Gastroesophageal sphincter (tissue), 4 donors: ENCODE results near the gene OST4. TPM values are rescaled to one million over a fixed set of nuclear protein-coding genes. Genes with fewer than 3 reads are reported as not detected.

ENCODE experiments used
- ATAC-seq: fragments of 150-250 bp; one replicate; pipeline ENCODE4 v1.9.1; 2016; ENCODE audit warnings: mild to moderate bottlenecking, moderate library complexity
- H3K27ac ChIP-seq, 4 donors: fragments of 200-600 bp; sonication (generic) in 3 of 4; 1 replicate in 3 of 4; 2 replicates in 1 of 4; pipeline ENCODE4 v1.5.1; 2016 to 2019
- H3K27me3 ChIP-seq: fragments of 200-600 bp; sonication (generic); one replicate; pipeline ENCODE4 v1.5.1; 2019
- H3K36me3 ChIP-seq, 2 donors: fragments of 200-600 bp; sonication (generic); one replicate each; pipeline ENCODE4 v1.5.1; 2019; ENCODE audit warnings: control low read depth in 1 of 2
- H3K4me1 ChIP-seq, 3 donors: fragments of 200-600 bp; sonication (generic); 1 replicate in 2 of 3; 2 replicates in 1 of 3; pipeline ENCODE4 v1.5.1; 2016 to 2019; ENCODE audit warnings: control low read depth in 2 of 3
- H3K4me3 ChIP-seq, 2 donors: fragments of 200-600 bp; sonication (generic); one replicate each; pipeline ENCODE4 v1.5.1; 2019; ENCODE audit warnings: mild to moderate bottlenecking in 1 of 2, moderate library complexity in 1 of 2
- H3K9me3 ChIP-seq, 3 donors: fragments of 200-600 bp; sonication (generic); one replicate each; pipeline ENCODE4 v1.5.1; 2017 to 2019; ENCODE audit warnings: control low read depth in 2 of 3
- CTCF ChIP-seq, 4 experiments: fragments of 200-600 bp in 2 of 4; fragments of 450-650 bp in 2 of 4; sonication (generic) in 1 of 4; IDR thresholded peaks; one replicate each; pipeline ENCODE4 v1.5.1; 2017 to 2019; ENCODE audit warnings: antibody characterized with exemption in 4 of 4, mild to moderate bottlenecking in 2 of 4, moderate library complexity in 2 of 4
- EP300 ChIP-seq: sonication (generic); formaldehyde crosslinking; IDR thresholded peaks from one replicate; pipeline ENCODE4 v1.6.1; 2017; ENCODE audit warnings: antibody characterized with exemption, mild to moderate bottlenecking
- POLR2A ChIP-seq, 2 donors: fragments of 450-650 bp; IDR thresholded peaks; one replicate each; pipeline ENCODE4 v1.6.1; 2017; ENCODE audit warnings: antibody characterized with exemption in 2 of 2, mild to moderate bottlenecking in 2 of 2, moderate library complexity in 1 of 2
- POLR2AphosphoS5 ChIP-seq: sonication (generic); formaldehyde crosslinking; IDR thresholded peaks from one replicate; pipeline ENCODE4 v1.6.1; 2017; ENCODE audit warnings: antibody characterized with exemption
- WGBS, 2 donors: methylation state at CpG; one replicate each; pipeline ENCODE4 v1.1.5; 2018; ENCODE audit warnings: low coverage in 1 of 2; 5-methylcytosine and 5-hydroxymethylcytosine counted together
- total RNA-seq, 4 donors: library from RNA; depleted of rRNA; stranded (reverse); fragments of >200 nt; gene quantifications; one replicate each; pipeline ENCODE4 v1.1.0, GENCODE V29; 2016

The OST4 gene
- total RNA-seq, 4 donors from 2014 or later: 201 to 353 (median 221) TPM

- no peak for TF ChIP-seq EP300
- TF ChIP-seq POLR2A (IDR thresholded peaks at IDR 0.05): no peak
- Histone ChIP-seq H3K4me3 (no peak overlapping the region), H3K27ac (no peak overlapping the region), H3K27me3 (no peaks in the 10 kb centered on the region), H3K4me1 (peaks cover 0 to 22% (median 0%) of the 10 kb centered on the region in 3 donors), H3K36me3 (peaks cover 0 to 71% of the 10 kb centered on the region in 2 donors), H3K9me3 (no peaks in the 10 kb centered on the region)
- WGBS, 2 donors: 80% methylated on average over 1 of the region's 6 CpGs; no CpG with 5 or more reads in 1 of the 2 donors
- no peak for ATAC-seq
Observed at GRCh38 chr2:27039426-27039825, 32.0 kb downstream of the OST4 start.

- H3K27me3 ChIP-seq: no peaks in the 10 kb centered on the region
- no peak overlapping the region for H3K27ac ChIP-seq
- peaks cover 0 to 71% of the 10 kb centered on the region in 2 donors for H3K36me3 ChIP-seq
- no peak overlapping the region for H3K4me3 ChIP-seq
- TF ChIP-seq CTCF (IDR thresholded peaks at IDR 0.05) (no peak), POLR2A (IDR thresholded peaks at IDR 0.05) (no peak), EP300 (no peak), POLR2AphosphoS5 (no peak)
- peaks cover 0 to 29% (median 5%) of the 10 kb centered on the region in 3 donors for H3K4me1 ChIP-seq
- no peak for ATAC-seq
- no peaks in the 10 kb centered on the region for H3K9me3 ChIP-seq
- WGBS, 2 donors: 75 to 85% methylated on average over 8 to 13 of the region's 17 CpGs
Observed at GRCh38 chr2:27038631-27039339, 32.7 kb downstream of the OST4 start.

DNA sequence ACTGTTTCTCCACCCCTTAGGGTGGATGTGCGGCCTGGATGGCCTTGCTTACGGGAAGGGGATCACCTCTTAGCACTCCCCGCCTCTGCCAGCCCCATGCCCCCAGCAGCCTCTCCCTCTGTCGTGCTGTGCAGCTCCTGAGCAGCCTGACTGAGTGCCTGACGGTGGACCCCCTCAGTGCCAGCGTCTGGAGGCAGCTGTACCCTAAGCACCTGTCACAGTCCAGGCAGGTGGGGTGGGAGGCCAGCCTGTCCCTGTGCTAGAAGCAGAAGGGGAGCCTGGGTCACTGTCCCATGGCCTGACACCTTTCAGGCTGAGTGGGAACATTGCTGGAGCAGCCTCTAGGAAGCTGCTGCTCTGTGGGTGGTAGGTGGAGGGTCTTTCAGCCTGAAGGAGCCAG is 33.4 kb downstream of the OST4 start:
- no peak for TF ChIP-seq EP300
- TF ChIP-seq POLR2A (IDR thresholded peaks at IDR 0.05): no peak
- TF ChIP-seq CTCF (IDR thresholded peaks at IDR 0.05): no peak
- no peak for TF ChIP-seq POLR2AphosphoS5
- peaks cover 0 to 71% of the 10 kb centered on the region in 2 donors for H3K36me3 ChIP-seq

DNA sequence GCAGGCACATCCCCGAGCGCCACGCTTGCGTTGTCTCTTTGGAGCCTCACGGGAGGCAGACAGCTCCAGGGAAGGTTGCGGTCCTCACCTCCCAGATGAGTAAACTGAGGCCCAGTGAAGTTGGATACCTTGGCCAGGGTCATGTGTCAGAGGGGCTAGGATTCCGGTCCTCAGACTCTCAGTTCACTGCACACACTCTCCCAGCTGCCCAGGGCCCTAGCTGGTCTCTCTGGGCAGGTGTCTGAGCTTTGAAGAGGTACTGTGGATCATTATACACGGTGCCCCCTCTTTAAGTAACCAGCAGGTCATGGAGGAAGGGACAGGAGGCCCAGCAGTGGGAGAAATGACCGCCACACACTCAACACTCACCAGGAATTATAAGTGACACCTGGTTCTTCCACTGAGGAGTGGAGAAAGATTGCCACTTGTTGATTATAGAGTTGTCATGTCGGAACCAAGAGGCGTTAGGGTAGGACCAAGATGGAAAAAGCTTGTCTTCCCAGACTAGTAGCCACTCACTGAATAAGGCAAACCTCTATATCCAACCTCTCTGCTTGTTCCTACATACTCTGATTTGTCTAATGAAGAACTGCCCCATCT is 38.1 kb downstream of the OST4 start:
- 9 to 20% methylated on average over 1 to 7 of the region's 11 CpGs for WGBS, 2 donors
- Histone ChIP-seq H3K36me3 (peaks cover 0 to 46% of the 10 kb centered on the region in 2 donors), H3K9me3 (no peaks in the 10 kb centered on the region), H3K27me3 (no peaks in the 10 kb centered on the region), H3K4me3 (peak overlapping the region; percentile 80 to 90), H3K27ac (peak overlapping the region; percentile 51 to 90 (median 86)), H3K4me1 (peaks cover 0 to 41% (median 9%) of the 10 kb centered on the region in 3 donors)
- no peak for ATAC-seq
- TF ChIP-seq POLR2AphosphoS5: no peak
- no peak for TF ChIP-seq EP300
- no peak for TF ChIP-seq CTCF (IDR thresholded peaks at IDR 0.05)
- no peak for TF ChIP-seq POLR2A (IDR thresholded peaks at IDR 0.05)

More for the DNA sequence above, 33.4 kb downstream of the OST4 start:
- Histone ChIP-seq H3K27me3 (no peaks in the 10 kb centered on the region), H3K4me1 (peaks cover 0 to 36% (median 9%) of the 10 kb centered on the region in 3 donors), H3K4me3 (no peak overlapping the region), H3K27ac (no peak overlapping the region), H3K9me3 (no peaks in the 10 kb centered on the region)
- no CpG with 5 or more reads among the region's 6 CpGs for WGBS, 2 donors
- no peak for ATAC-seq

GRCh38 chr2:27032495-27033252 is 38.8 kb downstream of the OST4 start, which contains the start of gene TMEM214:
Gene TMEM214 (plus strand): TSS chr2:27032965. CDS start chr2:27033016, 51 bp downstream.
- no peak for TF ChIP-seq EP300
- peak; percentile 73 to 77 for TF ChIP-seq POLR2A (IDR thresholded peaks at IDR 0.05)
- TF ChIP-seq CTCF (IDR thresholded peaks at IDR 0.05): peak in 3 of 4 experiments; percentile 25 to 39 (median 25)
- TF ChIP-seq POLR2AphosphoS5: peak; percentile 66
- Histone ChIP-seq H3K4me3 (peak within 1 kb of the TSS; percentile 80 to 90), H3K36me3 (peaks cover 0 to 46% of the 10 kb centered on the region in 2 donors), H3K9me3 (no peaks in the 10 kb centered on the region), H3K27ac (peak within 1 kb of the TSS; percentile 51 to 90 (median 86)), H3K27me3 (no peaks in the 10 kb centered on the region), H3K4me1 (peaks cover 0 to 41% (median 9%) of the 10 kb centered on the region in 3 donors)
- 0 to 1% methylated on average over 12 to 14 of the region's 76 CpGs for WGBS, 2 donors
- ATAC-seq: peak; percentile 98
